RWPE2 (cell line): ENCODE data around the gene FBXW4.
"Not testable (repeated sequence)": the region's sequence is repeated elsewhere in the genome, so short reads cannot be mapped to it uniquely, and the experiment has no call there.

ENCODE experiments used
- ATAC-seq: fragments of 200-7000 bp; cut with Tn5 transposase; 3 replicates; pipeline ENCODE4 v1.9.1; 2021; ENCODE audit warnings: low read depth
- DNase-seq: peaks from one replicate; pipeline ENCODE4 v3.0.0-alpha.2; 2020; ENCODE audit warnings: low spot score
- H3K27ac ChIP-seq: fragments of 450-650 bp; 2 replicates; pipeline ENCODE4 v1.5.1; 2017; ENCODE audit warnings: mild to moderate bottlenecking; ENCODE audit not compliant: poor library complexity, severe bottlenecking
- H3K27me3 ChIP-seq: fragments of 250-450 bp; sonication (Bioruptor Pico); 2 replicates; pipeline ENCODE4 v1.5.1; 2021; ENCODE audit warnings: mild to moderate bottlenecking, moderate library complexity; ENCODE audit not compliant: insufficient read depth, poor library complexity, severe bottlenecking
- H3K36me3 ChIP-seq: fragments of 250-450 bp; sonication (Bioruptor Pico); 2 replicates; pipeline ENCODE4 v1.5.1; 2020; ENCODE audit warnings: low read depth, mild to moderate bottlenecking, moderate library complexity
- H3K4me1 ChIP-seq: fragments of 250-450 bp; sonication (Bioruptor Pico); 2 replicates; pipeline ENCODE4 v1.5.1; 2021; ENCODE audit warnings: mild to moderate bottlenecking, moderate library complexity; ENCODE audit not compliant: insufficient read depth, poor library complexity, severe bottlenecking
- H3K4me3 ChIP-seq: fragments of 250-450 bp; sonication (Bioruptor Pico); 2 replicates; pipeline ENCODE4 v1.5.1; 2021; ENCODE audit warnings: mild to moderate bottlenecking, moderate library complexity; ENCODE audit not compliant: severe bottlenecking
- H3K9me3 ChIP-seq: fragments of 250-450 bp; sonication (Bioruptor Pico); 2 replicates; pipeline ENCODE4 v1.5.1; 2021; ENCODE audit warnings: mild to moderate bottlenecking, moderate library complexity; ENCODE audit not compliant: severe bottlenecking
- CTCF ChIP-seq: fragments of 450-650 bp; IDR thresholded peaks from one replicate; pipeline ENCODE4 v1.5.1; 2017; ENCODE audit warnings: mild to moderate bottlenecking, moderate library complexity; ENCODE audit not compliant: poor library complexity, severe bottlenecking

FBXW4 gene

GRCh38 chr10:101639141-101639900, 55.6 kb downstream of the FBXW4 start:
- H3K36me3 ChIP-seq = no peaks in the 10 kb centered on the region
- no peaks in the 10 kb centered on the region for H3K27me3 ChIP-seq
- DNase-seq (no peak), ATAC-seq (no peak)
- no peak overlapping the region for H3K4me3 ChIP-seq
- TF ChIP-seq CTCF = no peak
- H3K4me1 ChIP-seq = no peaks in the 10 kb centered on the region
- no peak overlapping the region for H3K27ac ChIP-seq
- no peaks in the 10 kb centered on the region for H3K9me3 ChIP-seq

- not testable (repeated sequence) for H3K27me3 ChIP-seq, H3K36me3 ChIP-seq, ATAC-seq, H3K4me3 ChIP-seq, H3K4me1 ChIP-seq, DNase-seq, H3K27ac ChIP-seq, H3K9me3 ChIP-seq
Measured at GRCh38 chr10:101633510-101633909, 61.5 kb downstream of the FBXW4 start.

- H3K4me3 ChIP-seq = no peak overlapping the region
- H3K9me3 ChIP-seq = no peaks in the 10 kb centered on the region
- ATAC-seq = no peak
- no peak for DNase-seq
- no peaks in the 10 kb centered on the region for H3K27me3 ChIP-seq
- TF ChIP-seq CTCF = no peak
- H3K27ac ChIP-seq = no peak overlapping the region
- H3K36me3 ChIP-seq = no peaks in the 10 kb centered on the region
- no peaks in the 10 kb centered on the region for H3K4me1 ChIP-seq
Measured at GRCh38 chr10:101631821-101632475, 63.0 kb downstream of the FBXW4 start.

- ATAC-seq (no peak), DNase-seq (no peak)
- Histone ChIP-seq H3K36me3 (no peaks in the 10 kb centered on the region), H3K9me3 (no peaks in the 10 kb centered on the region), H3K4me3 (no peak overlapping the region), H3K4me1 (no peaks in the 10 kb centered on the region), H3K27me3 (no peaks in the 10 kb centered on the region), H3K27ac (no peak overlapping the region)
- no peak for TF ChIP-seq CTCF
Measured at GRCh38 chr10:101630633-101630920, 64.4 kb downstream of the FBXW4 start.

DNA sequence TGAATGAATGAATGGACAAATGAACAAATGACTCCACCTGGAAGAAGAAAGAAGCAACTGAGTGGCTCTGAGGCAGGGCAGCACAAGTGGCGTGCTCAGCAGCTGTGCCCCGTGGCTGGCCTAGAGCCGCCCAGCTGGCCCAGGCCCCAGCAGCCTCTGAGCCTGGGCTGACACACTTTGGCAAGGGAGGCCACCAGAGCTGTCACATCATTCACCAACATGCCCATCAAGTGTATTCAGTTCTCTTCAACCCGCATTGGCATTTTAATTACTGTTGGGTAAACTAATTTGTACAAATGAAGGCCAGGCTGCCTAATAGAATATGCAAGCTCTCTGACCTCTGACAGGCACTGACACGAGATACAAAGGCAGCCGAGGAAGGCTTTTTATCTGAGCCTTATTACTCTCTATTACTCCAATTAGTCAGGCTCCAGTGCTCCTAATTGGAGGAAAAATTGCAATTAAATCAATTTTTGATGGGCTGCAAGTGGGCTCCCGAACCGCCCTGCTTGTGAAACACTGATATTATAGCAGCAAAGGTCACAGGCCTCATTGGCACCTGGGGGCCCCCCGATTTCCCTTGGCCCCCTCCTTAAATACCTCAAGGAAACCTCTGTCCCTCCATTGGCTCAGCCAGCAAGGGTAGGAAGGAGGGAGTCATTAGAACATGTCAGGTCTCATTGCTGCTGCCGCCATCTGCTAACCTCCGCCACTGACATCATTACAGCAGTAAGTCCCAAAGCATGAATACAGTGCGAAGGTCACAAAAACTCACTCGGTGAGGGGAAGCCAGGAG, 64.9 kb downstream of the FBXW4 start:
- Histone ChIP-seq H3K4me1 (no peaks in the 10 kb centered on the region), H3K4me3 (no peak overlapping the region), H3K27ac (no peak overlapping the region), H3K9me3 (no peaks in the 10 kb centered on the region), H3K27me3 (no peaks in the 10 kb centered on the region), H3K36me3 (no peaks in the 10 kb centered on the region)
- no peak for TF ChIP-seq CTCF
- no peak for ATAC-seq
- peak; percentile 17 for DNase-seq
